GM23248 (cell line): ENCODE results near the gene MARCHF3. TPM values are rescaled to one million over a fixed set of nuclear protein-coding genes. Genes with fewer than 3 reads are reported as not detected.
A peak's percentile ranks its signal among the peaks of the same experiment; 100 is the strongest.

Experiments used
- DNase-seq: peaks from one replicate; pipeline ENCODE4 v3.0.0-alpha.2; 2015
- H2AFZ ChIP-seq: fragments of 200-600 bp; sonication (generic); 2 replicates; pipeline ENCODE4 v1.6.1; 2016; ENCODE audit warnings: antibody characterized with exemption
- H3F3A ChIP-seq: fragments of 200-600 bp; sonication (generic); 2 replicates; pipeline ENCODE4 v1.6.1; 2016; ENCODE audit warnings: mild to moderate bottlenecking, antibody characterized with exemption, mixed run types; ENCODE audit not compliant: insufficient read depth
- H3K27ac ChIP-seq: fragments of 200-600 bp; sonication (generic); 2 replicates; pipeline ENCODE4 v1.5.1; 2016; ENCODE audit warnings: mild to moderate bottlenecking
- H3K27me3 ChIP-seq: fragments of 200-600 bp; sonication (generic); replicated peaks from 2 replicates; pipeline ENCODE4 v1.6.1; 2016; ENCODE audit warnings: mild to moderate bottlenecking; ENCODE audit not compliant: insufficient read depth
- H3K36me3 ChIP-seq: fragments of 200-600 bp; sonication (generic); 2 replicates; pipeline ENCODE4 v1.6.1; 2016; ENCODE audit warnings: low read depth, mild to moderate bottlenecking
- H3K4me1 ChIP-seq: fragments of 200-600 bp; sonication (generic); 2 replicates; pipeline ENCODE4 v1.6.1; 2016; ENCODE audit warnings: mild to moderate bottlenecking; ENCODE audit not compliant: insufficient read depth
- H3K4me2 ChIP-seq: fragments of 200-600 bp; sonication (generic); one replicate; pipeline ENCODE4 v1.6.1; 2016; ENCODE audit warnings: mild to moderate bottlenecking; ENCODE audit not compliant: unreplicated experiment
- H3K4me3 ChIP-seq: fragments of 200-600 bp; sonication (generic); 2 replicates; pipeline ENCODE4 v1.5.1; 2016; ENCODE audit warnings: mild to moderate bottlenecking
- H3K79me2 ChIP-seq: fragments of 200-600 bp; sonication (generic); 2 replicates; pipeline ENCODE4 v1.6.1; 2016; ENCODE audit warnings: mild to moderate bottlenecking; ENCODE audit not compliant: insufficient read depth
- H3K9ac ChIP-seq: fragments of 200-600 bp; sonication (generic); 2 replicates; pipeline ENCODE4 v1.6.1; 2016; ENCODE audit warnings: mild to moderate bottlenecking
- H3K9me2 ChIP-seq: fragments of 200-600 bp; sonication (generic); 2 replicates; pipeline ENCODE4 v1.6.1; 2016; ENCODE audit warnings: mixed run types, mild to moderate bottlenecking, moderate library complexity; ENCODE audit not compliant: insufficient read depth
- H3K9me3 ChIP-seq: fragments of 200-600 bp; sonication (generic); one replicate; pipeline ENCODE4 v1.6.1; 2017; ENCODE audit warnings: low read depth
- H4K20me1 ChIP-seq: fragments of 200-600 bp; sonication (generic); 2 replicates; pipeline ENCODE4 v1.6.0; 2016; ENCODE audit not compliant: insufficient read depth
- EZH2 ChIP-seq: fragments of 200-600 bp; sonication (generic); IDR thresholded peaks from 2 replicates; pipeline ENCODE4 v1.6.1; 2018; ENCODE audit warnings: antibody characterized with exemption, mild to moderate bottlenecking; ENCODE audit not compliant: insufficient read depth, poor library complexity, severe bottlenecking
- EZH2phosphoT487 ChIP-seq: fragments of 200-600 bp; sonication (generic); IDR thresholded peaks from 2 replicates; pipeline ENCODE4 v1.6.1; 2018; ENCODE audit warnings: antibody characterized with exemption, moderate library complexity, mild to moderate bottlenecking, low read depth; ENCODE audit not compliant: insufficient read depth
- WGBS, 2 experiments: methylation state at CpG; one replicate each; pipeline ENCODE4 v1.1.6; 2015 to 2017; ENCODE audit warnings: low lambda C conversion rate in 2 of 2, low coverage in 1 of 2; ENCODE audit errors: missing lambda C conversion rate in 2 of 2; 5-methylcytosine and 5-hydroxymethylcytosine counted together
- in situ Hi-C: fragments of 300-500 bp; cut with MboI; formaldehyde crosslinking; loops from 2 replicates; pipeline ENCODE4 v1.15.0; 2020
- polyA plus RNA-seq: library from polyadenylated mRNA; unstranded; fragments of >200 nt; fragmentation: Nextera tagmentation; extraction: Ambion mirVana; gene quantifications from 2 replicates; pipeline ENCODE4 v1.2.1, GENCODE V29; 2016
- total RNA-seq: library from RNA; depleted of rRNA; stranded (reverse); fragments of >200 nt; shearing (Covaris generic); gene quantifications from 2 replicates; pipeline ENCODE4 v1.2.3, GENCODE V29; 2014

MARCHF3 gene
- total and polyA plus RNA-seq, 2 experiments from 2014 or later: 3.8 to 5.8 TPM

DNA sequence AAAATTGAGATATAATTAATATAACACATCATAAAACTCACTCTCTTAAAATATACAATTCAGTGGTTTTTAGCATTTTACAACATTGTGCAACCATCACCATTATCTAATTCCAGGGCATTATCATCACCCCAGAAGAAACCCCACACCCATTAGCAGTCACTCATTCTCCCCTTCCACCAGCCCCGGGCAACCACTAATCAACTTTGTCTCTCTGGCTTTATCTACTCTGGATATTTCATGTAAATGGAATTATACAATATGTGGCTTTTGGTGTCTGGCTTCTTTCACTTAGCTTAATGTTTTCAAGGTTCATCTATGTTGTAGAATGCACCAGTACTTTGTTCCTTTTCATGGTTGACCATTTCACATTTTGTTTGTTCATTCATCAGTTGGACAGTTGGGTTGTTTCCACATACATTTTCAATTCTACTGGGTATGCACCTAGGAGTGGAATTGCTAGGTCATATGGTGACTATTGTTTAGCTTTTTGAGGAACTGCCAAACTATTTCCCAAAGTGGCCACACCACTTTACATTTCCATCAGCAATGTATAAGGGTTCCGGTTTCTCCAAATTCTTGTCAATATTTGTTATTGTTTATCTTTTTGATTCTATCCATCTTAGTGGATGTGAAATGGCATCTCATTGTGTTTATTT lies 62.4 kb downstream of the MARCHF3 start:
- H3K9me2 ChIP-seq: no peaks in the 10 kb centered on the region
- no peak overlapping the region for H3K27ac ChIP-seq
- peaks cover 31% of the 10 kb centered on the region for H3K4me1 ChIP-seq
- H3K4me3 ChIP-seq: no peak overlapping the region
- H4K20me1 ChIP-seq: no peaks in the 10 kb centered on the region
- H3K79me2 ChIP-seq: no peaks in the 10 kb centered on the region
- H3K36me3 ChIP-seq: no peaks in the 10 kb centered on the region
- in situ Hi-C loops: no loop called here
- no peak overlapping the region for H3K4me2 ChIP-seq
- no peak overlapping the region for H3K9ac ChIP-seq
- TF ChIP-seq EZH2: no peak
- H3F3A ChIP-seq: peaks cover 25% of the 10 kb centered on the region
- H2AFZ ChIP-seq: no peak overlapping the region
- H3K9me3 ChIP-seq: no peaks in the 10 kb centered on the region
- no peaks in the 10 kb centered on the region for H3K27me3 ChIP-seq
- WGBS, 2 experiments: 77 to 88% methylated on average over 2 of the region's 2 CpGs
- DNase-seq: no peak

DNA sequence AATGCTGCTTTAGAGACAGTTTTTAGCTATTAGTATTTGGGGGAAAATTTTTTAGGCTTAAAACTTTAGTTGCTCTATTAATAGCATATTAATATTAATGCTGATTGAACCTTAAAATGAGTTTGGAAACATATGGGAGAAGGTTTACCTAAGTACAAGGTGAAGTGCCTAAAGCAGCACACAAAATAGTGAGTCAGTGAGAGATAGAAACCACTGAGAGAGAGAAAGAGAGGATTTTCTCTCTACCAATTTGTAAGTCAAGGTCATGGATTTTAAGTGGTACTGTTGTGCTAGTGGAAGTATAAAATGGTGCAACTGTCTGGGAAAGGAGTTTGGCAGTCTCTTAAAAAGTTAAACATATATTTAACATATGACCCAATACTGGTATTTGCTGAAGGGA lies 64.9 kb downstream of the MARCHF3 start:
- Histone ChIP-seq H3K36me3 (no peaks in the 10 kb centered on the region), H3K79me2 (no peaks in the 10 kb centered on the region), H3K4me1 (peaks cover 18% of the 10 kb centered on the region), H3K9me3 (no peaks in the 10 kb centered on the region), H3K9me2 (no peaks in the 10 kb centered on the region), H3K27ac (no peak overlapping the region), H4K20me1 (no peaks in the 10 kb centered on the region), H3K4me3 (no peak overlapping the region), H2AFZ (no peak overlapping the region), H3K27me3 (no peaks in the 10 kb centered on the region), H3F3A (peaks cover 19% of the 10 kb centered on the region), H3K4me2 (peak overlapping the region; percentile 36), H3K9ac (no peak overlapping the region)
- DNase-seq: peak; percentile 4
- no peak for TF ChIP-seq EZH2
- no peak for TF ChIP-seq EZH2phosphoT487
- in situ Hi-C loops: no loop called here

DNA sequence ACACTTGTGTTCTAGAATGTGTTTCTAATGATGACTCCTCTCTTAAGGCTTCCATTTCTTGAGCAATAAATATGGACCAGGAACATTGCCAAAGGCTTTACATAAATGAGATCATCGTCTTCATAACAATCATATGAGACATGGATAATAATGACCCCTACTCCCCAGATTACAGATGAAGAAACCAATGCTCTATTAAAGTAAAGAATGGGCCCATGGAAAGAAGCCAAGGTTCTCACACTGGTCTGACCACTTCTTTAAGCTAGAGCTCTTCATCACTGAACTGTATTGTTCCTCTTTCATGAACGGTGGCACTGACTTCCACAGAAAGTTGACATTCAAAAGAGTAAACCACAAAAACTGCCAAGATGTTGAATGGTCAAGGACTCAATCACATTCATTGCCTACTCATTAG lies 65.3 kb downstream of the MARCHF3 start:
- no peaks in the 10 kb centered on the region for H3K9me2 ChIP-seq
- no peak overlapping the region for H3K4me3 ChIP-seq
- no peaks in the 10 kb centered on the region for H4K20me1 ChIP-seq
- H2AFZ ChIP-seq: no peak overlapping the region
- no peaks in the 10 kb centered on the region for H3K79me2 ChIP-seq
- TF ChIP-seq EZH2phosphoT487: no peak
- no peak for TF ChIP-seq EZH2
- WGBS, 2 experiments: 2 to 7% methylated on average over 2 of the region's 2 CpGs
- H3K4me2 ChIP-seq: peak overlapping the region; percentile 36
- H3K27ac ChIP-seq: no peak overlapping the region
- no peaks in the 10 kb centered on the region for H3K27me3 ChIP-seq
- no peaks in the 10 kb centered on the region for H3K9me3 ChIP-seq
- no peaks in the 10 kb centered on the region for H3K36me3 ChIP-seq
- DNase-seq: peak; percentile 89
- peaks cover 15% of the 10 kb centered on the region for H3F3A ChIP-seq
- in situ Hi-C loops: no loop called here
- H3K4me1 ChIP-seq: peaks cover 14% of the 10 kb centered on the region
- H3K9ac ChIP-seq: no peak overlapping the region

DNA sequence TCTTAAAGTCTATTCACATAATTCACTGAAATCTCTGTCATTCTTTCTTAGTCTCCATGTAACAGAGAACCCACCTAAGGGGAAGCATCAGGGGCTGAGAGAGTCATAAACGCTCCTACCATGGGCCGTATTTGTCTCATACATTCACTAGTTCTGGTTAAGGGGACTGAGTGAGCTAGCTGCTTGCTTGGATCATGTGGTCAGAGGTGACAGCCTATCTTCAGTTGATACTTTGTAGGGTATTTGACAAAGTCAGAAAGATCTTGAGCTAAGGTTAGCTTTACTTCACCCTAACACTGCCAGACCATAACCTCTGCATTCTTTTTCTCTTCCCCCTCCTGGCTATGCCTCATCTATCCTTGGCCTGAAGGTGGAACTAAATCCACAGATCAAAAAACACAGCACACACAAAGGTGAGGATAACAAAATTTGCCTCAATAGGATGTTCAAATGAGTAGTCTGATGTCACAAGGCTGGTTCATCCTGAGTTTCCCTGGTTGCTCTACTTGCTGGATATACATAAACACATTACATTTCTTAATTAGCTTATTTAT lies 66.5 kb downstream of the MARCHF3 start:
- WGBS, 2 experiments: 97 to 100% methylated on average over 2 of the region's 2 CpGs
- in situ Hi-C loops: no loop called here
- no peak overlapping the region for H3K4me2 ChIP-seq

More for the DNA sequence above, 66.5 kb downstream of the MARCHF3 start:
- Histone ChIP-seq H3K79me2 (no peaks in the 10 kb centered on the region), H3K36me3 (no peaks in the 10 kb centered on the region), H4K20me1 (no peaks in the 10 kb centered on the region), H3K9me3 (no peaks in the 10 kb centered on the region), H3K4me3 (no peak overlapping the region), H3F3A (peaks cover 13% of the 10 kb centered on the region), H3K27ac (no peak overlapping the region), H3K9me2 (no peaks in the 10 kb centered on the region), H2AFZ (no peak overlapping the region), H3K27me3 (no peaks in the 10 kb centered on the region), H3K4me1 (peaks cover 11% of the 10 kb centered on the region), H3K9ac (no peak overlapping the region)
- no peak for DNase-seq
- TF ChIP-seq EZH2phosphoT487 (no peak), EZH2 (no peak)
